Activated T-helper 2 cell treated with anti-CD3 and anti-CD28 coated beads, Interferon-gamma antibody, Interleukin-2, Interleukin-4, amounts not matched to agents 10 μg/mL and 5 μg/mL and 100 μg/mL, durations not matched to agents 14 hours and 24 hours and 36 hours (primary cell): ENCODE data around the gene TEAD3. TPM values are rescaled to one million over a fixed set of nuclear protein-coding genes. Genes with fewer than 3 reads are reported as not detected.
"Not testable (repeated sequence)": the region's sequence is repeated elsewhere in the genome, so short reads cannot be mapped to it uniquely, and the experiment has no call there.

Source experiments
- DNase-seq: peaks from one replicate; pipeline ENCODE4 v3.0.0; 2021; ENCODE audit warnings: low spot score
- H3K27ac Mint-ChIP-seq: one replicate; pipeline ENCODE4 v1.8.0; 2021; ENCODE audit warnings: mixed read lengths
- H3K27me3 Mint-ChIP-seq: one replicate; pipeline ENCODE4 v1.8.0; 2021; ENCODE audit warnings: low read depth, mixed read lengths
- H3K36me3 Mint-ChIP-seq: one replicate; pipeline ENCODE4 v1.8.0; 2021; ENCODE audit warnings: low read depth, mixed read lengths
- H3K4me1 Mint-ChIP-seq: one replicate; pipeline ENCODE4 v1.8.0; 2021; ENCODE audit warnings: low read depth, mixed read lengths
- H3K4me3 Mint-ChIP-seq: one replicate; pipeline ENCODE4 v1.8.0; 2021; ENCODE audit warnings: low read depth, mild to moderate bottlenecking, moderate library complexity, mixed read lengths
- H3K9me3 Mint-ChIP-seq: one replicate; pipeline ENCODE4 v1.8.0; 2021; ENCODE audit warnings: mixed read lengths
- intact Hi-C: fragments of 100-400 bp; cut with micrococcal nuclease; formaldehyde crosslinking; loops from one replicate; pipeline ENCODE4 v1.15.1; 2023
- total RNA-seq: library from RNA; stranded (reverse); gene quantifications from 2 replicates; pipeline ENCODE4 v1.2.3, GENCODE V29; 2022

Gene TEAD3
- total RNA-seq, 1 donor from 2014 or later: 2.0 TPM

GRCh38 chr6:35522151-35522550, 25.3 kb upstream of the TEAD3 start:
- H3K27me3 Mint-ChIP-seq: peaks cover 1% of the 10 kb centered on the region
- no peaks in the 10 kb centered on the region for H3K36me3 Mint-ChIP-seq
- no peak for DNase-seq
- H3K4me3 Mint-ChIP-seq: no peak overlapping the region
- intact Hi-C loops: loop anchor here (1.0 to 2.0 kb wide), 2 partner anchors 31 to 215 kb away; partner anchors contain the start of gene ARMC12
- H3K9me3 Mint-ChIP-seq: no peaks in the 10 kb centered on the region
- no peak overlapping the region for H3K27ac Mint-ChIP-seq
- peaks cover 8% of the 10 kb centered on the region for H3K4me1 Mint-ChIP-seq

GRCh38 chr6:35521235-35521634, 24.4 kb upstream of the TEAD3 start:
- intact Hi-C loops: no loop called here
- Mint-ChIP-seq H3K27me3 (no peaks in the 10 kb centered on the region), H3K9me3 (no peaks in the 10 kb centered on the region), H3K36me3 (no peaks in the 10 kb centered on the region), H3K4me1 (peaks cover 10% of the 10 kb centered on the region), H3K4me3 (no peak overlapping the region), H3K27ac (no peak overlapping the region)
- DNase-seq: no peak

GRCh38 chr6:35519313-35520015, 22.6 kb upstream of the TEAD3 start:
- no peaks in the 10 kb centered on the region for H3K9me3 Mint-ChIP-seq
- DNase-seq: no peak
- intact Hi-C loops: no loop called here
- no peaks in the 10 kb centered on the region for H3K36me3 Mint-ChIP-seq
- no peak overlapping the region for H3K4me3 Mint-ChIP-seq
- H3K27ac Mint-ChIP-seq: no peak overlapping the region
- H3K4me1 Mint-ChIP-seq: peaks cover 10% of the 10 kb centered on the region
- no peaks in the 10 kb centered on the region for H3K27me3 Mint-ChIP-seq

- Mint-ChIP-seq H3K4me1 (peaks cover 10% of the 10 kb centered on the region), H3K4me3 (no peak overlapping the region), H3K27me3 (peaks cover 4% of the 10 kb centered on the region), H3K36me3 (no peaks in the 10 kb centered on the region), H3K27ac (no peak overlapping the region), H3K9me3 (no peaks in the 10 kb centered on the region)
- intact Hi-C loops: no loop called here
- DNase-seq: no peak
These were observed 21.9 kb upstream of the TEAD3 start for GRCh38 chr6:35518566-35519312.

- H3K27me3 Mint-ChIP-seq, H3K9me3 Mint-ChIP-seq, DNase-seq, H3K4me3 Mint-ChIP-seq, H3K27ac Mint-ChIP-seq, H3K36me3 Mint-ChIP-seq, intact Hi-C loops, H3K4me1 Mint-ChIP-seq: not testable (repeated sequence)
These were observed 21.1 kb upstream of the TEAD3 start for GRCh38 chr6:35517978-35518377.

GRCh38 chr6:35516712-35517111, 19.8 kb upstream of the TEAD3 start:
- Mint-ChIP-seq H3K27ac (no peak overlapping the region), H3K4me3 (no peak overlapping the region), H3K4me1 (peaks cover 2% of the 10 kb centered on the region), H3K9me3 (no peaks in the 10 kb centered on the region), H3K27me3 (peaks cover 12% of the 10 kb centered on the region), H3K36me3 (no peaks in the 10 kb centered on the region)
- DNase-seq: no peak
- intact Hi-C loops: no loop called here

- H3K36me3 Mint-ChIP-seq, DNase-seq, H3K27ac Mint-ChIP-seq, H3K9me3 Mint-ChIP-seq, H3K4me3 Mint-ChIP-seq, intact Hi-C loops, H3K4me1 Mint-ChIP-seq: not testable (repeated sequence)
- H3K27me3 Mint-ChIP-seq: peaks cover 16% of the 10 kb centered on the region
These were observed 19.1 kb upstream of the TEAD3 start for GRCh38 chr6:35515939-35516338.

GRCh38 chr6:35514587-35514986, 17.7 kb upstream of the TEAD3 start:
- intact Hi-C loops: no loop called here
- Mint-ChIP-seq H3K4me3 (no peak overlapping the region), H3K27ac (no peak overlapping the region), H3K36me3 (no peaks in the 10 kb centered on the region), H3K9me3 (no peaks in the 10 kb centered on the region), H3K27me3 (peaks cover 25% of the 10 kb centered on the region), H3K4me1 (peaks cover 2% of the 10 kb centered on the region)
- DNase-seq: no peak

GRCh38 chr6:35512740-35513139, 15.9 kb upstream of the TEAD3 start, which contains the start of gene TULP1:
TSS of gene TULP1 (minus strand) at chr6:35512896. CDS start at chr6:35512858, 38 bp downstream.
- no peak within 1 kb of the TSS for H3K27ac Mint-ChIP-seq
- intact Hi-C loops: no loop called here
- no peak within 1 kb of the TSS for H3K4me3 Mint-ChIP-seq
- H3K36me3 Mint-ChIP-seq: no peaks in the 10 kb centered on the region
- no peak for DNase-seq
- peaks cover 32% of the 10 kb centered on the region for H3K27me3 Mint-ChIP-seq
- H3K9me3 Mint-ChIP-seq: no peaks in the 10 kb centered on the region
- H3K4me1 Mint-ChIP-seq: peaks cover 2% of the 10 kb centered on the region

- H3K36me3 Mint-ChIP-seq: no peaks in the 10 kb centered on the region
These were observed 15.1 kb upstream of the TEAD3 start for GRCh38 chr6:35512006-35512405.

GRCh38 chr6:35511562-35511941, 14.7 kb upstream of the TEAD3 start:
- H3K27ac Mint-ChIP-seq: no peak overlapping the region

More at GRCh38 chr6:35512006-35512405, 15.1 kb upstream of the TEAD3 start:
- Mint-ChIP-seq H3K27me3 (peaks cover 35% of the 10 kb centered on the region), H3K4me1 (peaks cover 2% of the 10 kb centered on the region), H3K9me3 (no peaks in the 10 kb centered on the region), H3K27ac (no peak overlapping the region), H3K4me3 (no peak overlapping the region)
- DNase-seq: no peak
- intact Hi-C loops: no loop called here

GRCh38 chr6:35510916-35511561, 14.2 kb upstream of the TEAD3 start:
- Mint-ChIP-seq H3K4me3 (no peak overlapping the region), H3K4me1 (no peaks in the 10 kb centered on the region), H3K9me3 (no peaks in the 10 kb centered on the region), H3K27ac (no peak overlapping the region), H3K36me3 (no peaks in the 10 kb centered on the region), H3K27me3 (peaks cover 38% of the 10 kb centered on the region)
- intact Hi-C loops: no loop called here
- no peak for DNase-seq

More at GRCh38 chr6:35511562-35511941, 14.7 kb upstream of the TEAD3 start:
- Mint-ChIP-seq H3K4me1 (peaks cover under 1% of the 10 kb centered on the region), H3K9me3 (no peaks in the 10 kb centered on the region), H3K36me3 (no peaks in the 10 kb centered on the region), H3K4me3 (no peak overlapping the region), H3K27me3 (peaks cover 35% of the 10 kb centered on the region)
- no peak for DNase-seq
- intact Hi-C loops: no loop called here

GRCh38 chr6:35508542-35508941, 11.7 kb upstream of the TEAD3 start:
- peaks cover 36% of the 10 kb centered on the region for H3K27me3 Mint-ChIP-seq
- no peaks in the 10 kb centered on the region for H3K36me3 Mint-ChIP-seq
- intact Hi-C loops: no loop called here
- no peaks in the 10 kb centered on the region for H3K4me1 Mint-ChIP-seq
- no peak for DNase-seq
- no peaks in the 10 kb centered on the region for H3K9me3 Mint-ChIP-seq
- H3K27ac Mint-ChIP-seq: no peak overlapping the region
- no peak overlapping the region for H3K4me3 Mint-ChIP-seq
